ENCODE measurements around the gene TMEM72.
"Not testable (repeated sequence)": the region's sequence is repeated elsewhere in the genome, so short reads cannot be mapped to it uniquely, and the experiment has no call there.

TMEM72 gene

GRCh38 chr10:44865289-44865671, 45.9 kb upstream of the TMEM72 start:
- no peak overlapping the region for H3K4me3 ChIP-seq (ENCODE audit: insufficient read depth, low read length, poor library complexity, severe bottlenecking)
- TF ChIP-seq CTCF (IDR thresholded peaks at IDR 0.05; ENCODE audit: insufficient read depth, low read length, poor library complexity, severe bottlenecking) (no peak), EZH2phosphoT487 (conservative IDR thresholded peaks at IDR 0.05; ENCODE audit: low read length) (no peak)
- no peaks in the 10 kb centered on the region for H3K9me2 ChIP-seq (replicated peaks; ENCODE audit: insufficient read depth, low read length)
- no peaks in the 10 kb centered on the region for H3K36me3 ChIP-seq (ENCODE audit: low read length)
- no peaks in the 10 kb centered on the region for H3K9me3 ChIP-seq (ENCODE audit: insufficient read depth, low read length)
- H3F3A ChIP-seq (ENCODE audit: insufficient read depth), result no peaks in the 10 kb centered on the region
- H3K9ac ChIP-seq (ENCODE audit: low read length), result no peak overlapping the region
- H3K79me2 ChIP-seq (ENCODE audit: insufficient read depth, low read length), result no peaks in the 10 kb centered on the region
- no peak overlapping the region for H2AFZ ChIP-seq (ENCODE audit: low read depth, low read length, severe bottlenecking)
- H3K27me3 ChIP-seq (ENCODE audit: low read length), result no peaks in the 10 kb centered on the region
- no peak overlapping the region for H3K4me2 ChIP-seq (ENCODE audit: low read depth, low read length, poor library complexity, severe bottlenecking)
- no peaks in the 10 kb centered on the region for H4K20me1 ChIP-seq (ENCODE audit: low read depth, low read length)
- H3K27ac ChIP-seq (ENCODE audit: low read depth, low read length), result no peak overlapping the region

- not testable (repeated sequence) for H3K4me2 ChIP-seq (ENCODE audit: low read depth, low read length, poor library complexity, severe bottlenecking); H3K27ac ChIP-seq (ENCODE audit: low read depth, low read length); H3K36me3 ChIP-seq (ENCODE audit: low read length); H3K9me3 ChIP-seq (ENCODE audit: insufficient read depth, low read length); H2AFZ ChIP-seq (ENCODE audit: low read depth, low read length, severe bottlenecking); H3K79me2 ChIP-seq (ENCODE audit: insufficient read depth, low read length); H3K9ac ChIP-seq (ENCODE audit: low read length); H4K20me1 ChIP-seq (ENCODE audit: low read depth, low read length); H3K9me2 ChIP-seq (replicated peaks; ENCODE audit: insufficient read depth, low read length); H3K4me3 ChIP-seq (ENCODE audit: insufficient read depth, low read length, poor library complexity, severe bottlenecking); H3K27me3 ChIP-seq (ENCODE audit: low read length); H3F3A ChIP-seq (ENCODE audit: insufficient read depth)
These were observed 44.8 kb upstream of the TMEM72 start for GRCh38 chr10:44866367-44866766.

GRCh38 chr10:44870031-44870430, 41.1 kb upstream of the TMEM72 start:
- Histone ChIP-seq H3K9ac (ENCODE audit: low read length) (no peak overlapping the region), H3K27me3 (ENCODE audit: low read length) (no peaks in the 10 kb centered on the region)

GRCh38 chr10:44873160-44873559, 38.0 kb upstream of the TMEM72 start:
- TF ChIP-seq CTCF (IDR thresholded peaks at IDR 0.05; ENCODE audit: insufficient read depth, low read length, poor library complexity, severe bottlenecking) (no peak), EZH2phosphoT487 (conservative IDR thresholded peaks at IDR 0.05; ENCODE audit: low read length) (no peak)
- Histone ChIP-seq H3K4me3 (ENCODE audit: insufficient read depth, low read length, poor library complexity, severe bottlenecking) (no peak overlapping the region), H3K79me2 (ENCODE audit: insufficient read depth, low read length) (no peaks in the 10 kb centered on the region), H3F3A (ENCODE audit: insufficient read depth) (no peaks in the 10 kb centered on the region), H3K27ac (ENCODE audit: low read depth, low read length) (no peak overlapping the region), H3K36me3 (ENCODE audit: low read length) (no peaks in the 10 kb centered on the region), H3K9me3 (ENCODE audit: insufficient read depth, low read length) (no peaks in the 10 kb centered on the region), H2AFZ (ENCODE audit: low read depth, low read length, severe bottlenecking) (no peak overlapping the region), H3K27me3 (ENCODE audit: low read length) (no peaks in the 10 kb centered on the region), H4K20me1 (ENCODE audit: low read depth, low read length) (no peaks in the 10 kb centered on the region), H3K9ac (ENCODE audit: low read length) (no peak overlapping the region), H3K9me2 (replicated peaks; ENCODE audit: insufficient read depth, low read length) (no peaks in the 10 kb centered on the region), H3K4me2 (ENCODE audit: low read depth, low read length, poor library complexity, severe bottlenecking) (no peak overlapping the region)

More at GRCh38 chr10:44870031-44870430, 41.1 kb upstream of the TMEM72 start:
- Histone ChIP-seq H3K36me3 (ENCODE audit: low read length) (no peaks in the 10 kb centered on the region), H3K4me3 (ENCODE audit: insufficient read depth, low read length, poor library complexity, severe bottlenecking) (no peak overlapping the region), H3K27ac (ENCODE audit: low read depth, low read length) (no peak overlapping the region), H3K9me2 (replicated peaks; ENCODE audit: insufficient read depth, low read length) (no peaks in the 10 kb centered on the region), H3K4me2 (ENCODE audit: low read depth, low read length, poor library complexity, severe bottlenecking) (no peak overlapping the region), H4K20me1 (ENCODE audit: low read depth, low read length) (no peaks in the 10 kb centered on the region), H3K9me3 (ENCODE audit: insufficient read depth, low read length) (no peaks in the 10 kb centered on the region), H3K79me2 (ENCODE audit: insufficient read depth, low read length) (no peaks in the 10 kb centered on the region), H2AFZ (ENCODE audit: low read depth, low read length, severe bottlenecking) (no peak overlapping the region), H3F3A (ENCODE audit: insufficient read depth) (no peaks in the 10 kb centered on the region)
- TF ChIP-seq EZH2phosphoT487 (conservative IDR thresholded peaks at IDR 0.05; ENCODE audit: low read length) (no peak), CTCF (IDR thresholded peaks at IDR 0.05; ENCODE audit: insufficient read depth, low read length, poor library complexity, severe bottlenecking) (no peak)

Measured in SU-DHL-6 (cell line).